SK-N-SH (cell line): ENCODE results near the gene CHSY1. TPM values are rescaled to one million over a fixed set of nuclear protein-coding genes. Genes with fewer than 3 reads are reported as not detected.

Experiments used
- CTCF ChIA-PET: fragments of 300-600, 350-600 bp; formaldehyde crosslinking; extraction: SDS; loops from one replicate; lab custom pipeline; 2021; lab: Yijun Ruan, JAX
- POLR2A ChIA-PET: fragments of 350-600 bp; sonication (Branson Sonifier 250); formaldehyde crosslinking; extraction: SDS; loops from one replicate; lab custom pipeline; 2020; ENCODE audit warnings: antibody characterized with exemption, inconsistent platforms; lab: Yijun Ruan, JAX
- DNase-seq: peaks from one replicate; pipeline ENCODE4 v3.0.0; 2012
- H2AFZ ChIP-seq: fragments of 200-600 bp; sonication (generic); 2 replicates; pipeline ENCODE4 v1.8.1; 2016; ENCODE audit warnings: antibody characterized with exemption, mild to moderate bottlenecking, low read depth
- H3F3A ChIP-seq: fragments of 200-600 bp; sonication (generic); replicated peaks from 2 replicates; pipeline ENCODE3; 2016; ENCODE audit warnings: antibody characterized with exemption, mild to moderate bottlenecking; ENCODE audit not compliant: insufficient read depth
- H3K27ac ChIP-seq, 2 experiments: fragments of 200-500 bp in 1 of 2; fragments of 200-600 bp in 1 of 2; sonication (Bioruptor generic) in 1 of 2; sonication (generic), shearing (Covaris generic) in 1 of 2; 2 replicates each; pipeline versions ENCODE4 v1.5.1 to v1.6.1; 2014 to 2016; ENCODE audit warnings: low read depth in 2 of 2, inconsistent platforms in 1 of 2, low read length in 1 of 2, mild to moderate bottlenecking in 1 of 2, mixed read lengths in 1 of 2
- H3K27me3 ChIP-seq: fragments of 200-600 bp; sonication (generic), shearing (Covaris generic); 2 replicates; pipeline ENCODE4 v1.6.1; 2016; ENCODE audit warnings: mixed run types; ENCODE audit not compliant: insufficient read depth
- H3K36me3 ChIP-seq, 2 experiments: fragments of 200-500 bp in 1 of 2; fragments of 200-600 bp in 1 of 2; sonication (Bioruptor generic) in 1 of 2; sonication (generic) in 1 of 2; replicated peaks in 1 of 2; 2 replicates each; pipeline versions ENCODE3 to v1.5.1; 2014 to 2016; ENCODE audit warnings: low read length in 1 of 2, mild to moderate bottlenecking in 1 of 2; ENCODE audit not compliant: insufficient read depth in 2 of 2, control insufficient read depth in 1 of 2
- H3K4me1 ChIP-seq, 2 experiments: fragments of 200-500 bp in 1 of 2; fragments of 200-600 bp in 1 of 2; sonication (Bioruptor generic) in 1 of 2; sonication (generic), shearing (Covaris generic) in 1 of 2; 2 replicates each; pipeline versions ENCODE4 v1.5.1 to v1.6.1; 2014 to 2016; ENCODE audit warnings: low read depth in 1 of 2, low read length in 1 of 2, mixed run types in 1 of 2; ENCODE audit not compliant: insufficient read depth in 2 of 2, control insufficient read depth in 1 of 2
- H3K4me2 ChIP-seq: fragments of 200-600 bp; sonication (generic), shearing (Covaris generic); 2 replicates; pipeline ENCODE4 v1.6.1; 2017; ENCODE audit warnings: mixed run types
- H3K4me3 ChIP-seq, 2 experiments: fragments of 200-500 bp in 1 of 2; fragments of 200-600 bp in 1 of 2; sonication (Bioruptor generic) in 1 of 2; sonication (generic), shearing (Covaris generic) in 1 of 2; 2 replicates each; pipeline versions ENCODE4 v1.5.1 to v1.8.1; 2014 to 2016; ENCODE audit warnings: low read depth in 2 of 2, inconsistent platforms in 1 of 2, low read length in 1 of 2, mild to moderate bottlenecking in 1 of 2, mixed read lengths in 1 of 2, moderate library complexity in 1 of 2
- H3K79me2 ChIP-seq: fragments of 200-600 bp; sonication (generic); 2 replicates; pipeline ENCODE4 v1.8.1; 2017; ENCODE audit warnings: mild to moderate bottlenecking; ENCODE audit not compliant: insufficient read depth
- H3K9ac ChIP-seq: fragments of 200-600 bp; sonication (generic); 2 replicates; pipeline ENCODE4 v1.6.1; 2017; ENCODE audit warnings: mixed run types
- H3K9me2 ChIP-seq: fragments of 200-600 bp; sonication (generic); 2 replicates; pipeline ENCODE4 v1.6.1; 2017; ENCODE audit warnings: mixed run types
- H3K9me3 ChIP-seq: fragments of 200-600 bp; sonication (generic); 2 replicates; pipeline ENCODE4 v1.6.1; 2017; ENCODE audit warnings: mixed run types, mild to moderate bottlenecking, moderate library complexity
- H4K20me1 ChIP-seq: fragments of 200-600 bp; sonication (generic); 2 replicates; pipeline ENCODE4 v1.6.1; 2017; ENCODE audit warnings: mild to moderate bottlenecking, mixed run types; ENCODE audit not compliant: insufficient read depth
- EP300 ChIP-seq, 2 experiments: IDR thresholded peaks; 2 replicates each; pipeline versions ENCODE4 v1.4.0 to v1.6.1; 2012; ENCODE audit warnings: borderline replicate concordance in 1 of 2, low read depth in 1 of 2, low read length in 1 of 2
- EZH2phosphoT487 ChIP-seq: fragments of 200-600 bp; sonication (generic); IDR thresholded peaks from 2 replicates; pipeline ENCODE4 v1.6.1; 2017; ENCODE audit warnings: low read depth, mixed run types, mild to moderate bottlenecking, antibody characterized with exemption, moderate library complexity, borderline replicate concordance
- FOSL2 ChIP-seq: IDR thresholded peaks from 2 replicates; pipeline ENCODE4 v1.4.0; 2012; ENCODE audit warnings: low read depth, mild to moderate bottlenecking, moderate library complexity, borderline replicate concordance
- GABPA ChIP-seq: IDR thresholded peaks from 2 replicates; pipeline ENCODE4 v1.4.0; 2012; ENCODE audit warnings: low read depth, mild to moderate bottlenecking
- IRF3 ChIP-seq: fragments of 150-350 bp; IDR thresholded peaks from 2 replicates; pipeline ENCODE4 v1.6.1; 2016; ENCODE audit warnings: mild to moderate bottlenecking, low read depth, low read length
- JUND ChIP-seq: IDR thresholded peaks from 2 replicates; pipeline ENCODE4 v1.4.0; 2012
- MAX ChIP-seq: IDR thresholded peaks from 2 replicates; pipeline ENCODE4 v1.4.0; 2012; ENCODE audit warnings: low read depth
- MEF2A ChIP-seq: IDR thresholded peaks from 2 replicates; pipeline ENCODE4 v1.4.0; 2012; ENCODE audit warnings: low read depth, borderline replicate concordance
- NFIC ChIP-seq: IDR thresholded peaks from 2 replicates; pipeline ENCODE4 v1.4.0; 2012; ENCODE audit warnings: borderline replicate concordance
- NRF1 ChIP-seq: IDR thresholded peaks from 2 replicates; pipeline ENCODE4 v1.6.1; 2012; ENCODE audit warnings: low read depth, mild to moderate bottlenecking, low read length
- PBX3 ChIP-seq: IDR thresholded peaks from 2 replicates; pipeline ENCODE4; 2012
- POLR2AphosphoS5 ChIP-seq: IDR thresholded peaks from 2 replicates; pipeline ENCODE4 v1.6.1; 2012; ENCODE audit warnings: low read depth, low read length
- RAD21 ChIP-seq: IDR thresholded peaks from 2 replicates; pipeline ENCODE4 v1.6.1; 2012; ENCODE audit warnings: mild to moderate bottlenecking, low read length
- RCOR1 ChIP-seq: fragments of 150-350 bp; IDR thresholded peaks from 2 replicates; pipeline ENCODE4 v1.6.1; 2017; ENCODE audit warnings: antibody characterized with exemption, low read length
- REST ChIP-seq: IDR thresholded peaks from 2 replicates; pipeline ENCODE4 v1.6.1; 2012; ENCODE audit warnings: mild to moderate bottlenecking, low read depth, low read length, moderate library complexity
- RXRA ChIP-seq: IDR thresholded peaks from 2 replicates; pipeline ENCODE4 v1.4.0; 2012; ENCODE audit warnings: low read depth, mild to moderate bottlenecking, borderline replicate concordance
- SMC3 ChIP-seq: IDR thresholded peaks from 2 replicates; pipeline ENCODE4 v1.6.1; 2012; ENCODE audit warnings: low read depth, low read length, improper control_type of control experiment
- TCF12 ChIP-seq: IDR thresholded peaks from 2 replicates; pipeline ENCODE4 v1.4.0; 2012
- USF2 ChIP-seq: fragments of 150-350 bp; IDR thresholded peaks from 2 replicates; pipeline ENCODE4 v1.6.1; 2017; ENCODE audit warnings: antibody characterized with exemption, low read length, low read depth, borderline replicate concordance
- WGBS: methylation state at CpG from one replicate; pipeline ENCODE4 v1.1.6; 2017; ENCODE audit warnings: low lambda C conversion rate; 5-methylcytosine and 5-hydroxymethylcytosine counted together
- polyA plus RNA-seq, 3 experiments: library from polyadenylated mRNA; depleted of rRNA; stranded (reverse); fragments of >200 nt; gene quantifications; 2 replicates each; pipeline ENCODE4 v1.2.3, GENCODE V29; 2012
- TF ChIP-seq, protein P1 (sequence below): IDR thresholded peaks from 2 replicates; pipeline ENCODE4 v1.4.0; 2012; ENCODE audit warnings: low read depth, borderline replicate concordance
- TF ChIP-seq, protein P2 (sequence below): fragments of 200-600 bp; sonication (generic); IDR thresholded peaks from 2 replicates; pipeline ENCODE4 v1.6.1; 2017; ENCODE audit warnings: antibody characterized with exemption, mild to moderate bottlenecking, moderate library complexity

The CHSY1 gene
- polyA plus RNA-seq, 1 of the 3 experiments (the other 2 are of a cell fraction): 15.7 TPM

- 9% methylated on average over 11 of the region's 13 CpGs for WGBS
- Histone ChIP-seq H2AFZ (peak overlapping the region; percentile 81), H3K4me3 (peak overlapping the region; percentile 7 to 34; a peak in 3 of 4 replicates), H3K27ac (peak overlapping the region; percentile 95 to 100), H3F3A (peaks cover 45% of the 10 kb centered on the region), H3K4me2 (peak overlapping the region; percentile 73), H3K27me3 (no peaks in the 10 kb centered on the region), H4K20me1 (no peaks in the 10 kb centered on the region), H3K4me1 (peaks cover 31 to 40% of the 10 kb centered on the region in 2 experiments), H3K9me3 (no peaks in the 10 kb centered on the region), H3K9ac (peak overlapping the region; percentile 75), H3K79me2 (no peaks in the 10 kb centered on the region), H3K9me2 (no peaks in the 10 kb centered on the region), H3K36me3 (no peaks in the 10 kb centered on the region)
- ChIA-PET POLR2A (interaction anchor here (0.6 to 1.2 kb wide), 2 partner anchors 22 to 58 kb away, joined by 4 to 6 read pairs; no protein-coding TSS in a partner anchor), CTCF (interaction anchor here (0.8 to 2.1 kb wide), 7 partner anchors 16 to 131 kb away, joined by 3 to 13 read pairs (median 4); partner anchors contain the start of gene CHSY1)
- DNase-seq: peak; percentile 90
- TF ChIP-seq USF2 (no peak), EP300 (IDR thresholded peaks at IDR 0.05; ENCODE audit: borderline replicate concordance in 1 of 2, low read depth in 1 of 2, low read length in 1 of 2) (peak; percentile 72 to 89), SMC3 (no peak), RAD21 (no peak; the same call in 1 of the 2 replicates), EZH2phosphoT487 (no peak), POLR2AphosphoS5 (no peak), JUND (peak; percentile 58), NRF1 (no peak), REST (peak; percentile 5), MEF2A (no peak), RCOR1 (peak; percentile 73), RXRA (peak; percentile 83), PBX3 (peak; percentile 22), FOSL2 (peak; percentile 90; the same call in 1 of the 2 replicates), MAX (no peak), IRF3 (no peak), NFIC (no peak; the same call in none of the 2 replicates), GABPA (no peak), TCF12 (peak; percentile 88)
- TF ChIP-seq, protein P1, sequence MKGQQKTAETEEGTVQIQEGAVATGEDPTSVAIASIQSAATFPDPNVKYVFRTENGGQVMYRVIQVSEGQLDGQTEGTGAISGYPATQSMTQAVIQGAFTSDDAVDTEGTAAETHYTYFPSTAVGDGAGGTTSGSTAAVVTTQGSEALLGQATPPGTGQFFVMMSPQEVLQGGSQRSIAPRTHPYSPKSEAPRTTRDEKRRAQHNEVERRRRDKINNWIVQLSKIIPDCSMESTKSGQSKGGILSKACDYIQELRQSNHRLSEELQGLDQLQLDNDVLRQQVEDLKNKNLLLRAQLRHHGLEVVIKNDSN: 0 out of 2 replicates have a peak, but pooled peaks have one; percentile 24
- TF ChIP-seq, protein P2, sequence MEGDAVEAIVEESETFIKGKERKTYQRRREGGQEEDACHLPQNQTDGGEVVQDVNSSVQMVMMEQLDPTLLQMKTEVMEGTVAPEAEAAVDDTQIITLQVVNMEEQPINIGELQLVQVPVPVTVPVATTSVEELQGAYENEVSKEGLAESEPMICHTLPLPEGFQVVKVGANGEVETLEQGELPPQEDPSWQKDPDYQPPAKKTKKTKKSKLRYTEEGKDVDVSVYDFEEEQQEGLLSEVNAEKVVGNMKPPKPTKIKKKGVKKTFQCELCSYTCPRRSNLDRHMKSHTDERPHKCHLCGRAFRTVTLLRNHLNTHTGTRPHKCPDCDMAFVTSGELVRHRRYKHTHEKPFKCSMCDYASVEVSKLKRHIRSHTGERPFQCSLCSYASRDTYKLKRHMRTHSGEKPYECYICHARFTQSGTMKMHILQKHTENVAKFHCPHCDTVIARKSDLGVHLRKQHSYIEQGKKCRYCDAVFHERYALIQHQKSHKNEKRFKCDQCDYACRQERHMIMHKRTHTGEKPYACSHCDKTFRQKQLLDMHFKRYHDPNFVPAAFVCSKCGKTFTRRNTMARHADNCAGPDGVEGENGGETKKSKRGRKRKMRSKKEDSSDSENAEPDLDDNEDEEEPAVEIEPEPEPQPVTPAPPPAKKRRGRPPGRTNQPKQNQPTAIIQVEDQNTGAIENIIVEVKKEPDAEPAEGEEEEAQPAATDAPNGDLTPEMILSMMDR: no peak
Observed at GRCh38 chr15:101127506-101128076, 124.3 kb downstream of the CHSY1 start.
